SK-N-SH treated with all-trans-retinoic acid at 6 μM for 48 hours (cell line): Measurements from ENCODE around the gene MIOS.
A peak's percentile ranks its signal among the peaks of the same experiment; 100 is the strongest.

Experiments used
- CSRNP3 ChIP-seq: fragments of 250-450 bp; sonication (Bioruptor Pico); IDR thresholded peaks from 2 replicates; pipeline ENCODE4 v1.5.1; 2021; ENCODE audit warnings: mild to moderate bottlenecking, moderate library complexity
- PATZ1 ChIP-seq: fragments of 250-450 bp; sonication (Bioruptor Pico); IDR thresholded peaks from 2 replicates; pipeline ENCODE4 v1.8.0; 2020; ENCODE audit warnings: mild to moderate bottlenecking, moderate library complexity, borderline replicate concordance
- PPARA ChIP-seq: fragments of 250-450 bp; sonication (Bioruptor Pico); IDR thresholded peaks from 2 replicates; pipeline ENCODE4 v1.5.0; 2020; ENCODE audit warnings: mild to moderate bottlenecking, borderline replicate concordance
- TOX ChIP-seq: fragments of 250-450 bp; sonication (Bioruptor Pico); IDR thresholded peaks from 2 replicates; pipeline ENCODE4 v1.8.0; 2021; ENCODE audit warnings: mild to moderate bottlenecking, moderate library complexity, borderline replicate concordance
- ZNF8 ChIP-seq: fragments of 450-650 bp; formaldehyde crosslinking; IDR thresholded peaks from 2 replicates; pipeline ENCODE4 v1.5.0; 2020; ENCODE audit warnings: mild to moderate bottlenecking, moderate library complexity

- peak; percentile 91 for TF ChIP-seq ZNF8
- no peak for TF ChIP-seq PATZ1 (CRISPR knock-in tag)
- TF ChIP-seq PPARA (CRISPR knock-in tag): no peak
- no peak for TF ChIP-seq CSRNP3 (CRISPR knock-in tag)
- TF ChIP-seq TOX (CRISPR knock-in tag): no peak
Measured at GRCh38 chr7:7526006-7526405, 40.7 kb upstream of the MIOS start.
